Cardiac muscle cell (in vitro differentiated cells and primary cell): ENCODE results near the gene FAM98C. TPM values are rescaled to one million over a fixed set of nuclear protein-coding genes. Genes with fewer than 3 reads are reported as not detected.

ENCODE experiments used
- DNase-seq, 2 donors: peaks; one replicate each; pipeline versions ENCODE4 v3.0.0 to v3.0.0-alpha.2; 2010 to 2017; ENCODE audit warnings: low read depth in 1 of 2, low spot score in 1 of 2
- H3K27ac ChIP-seq: fragments of 200-600 bp; sonication (generic); 2 replicates; pipeline ENCODE4 v1.5.1; 2016
- H3K27me3 ChIP-seq: fragments of 200-600 bp; sonication (generic); 2 replicates; pipeline ENCODE4 v1.6.0; 2016; ENCODE audit warnings: control low read depth
- H3K36me3 ChIP-seq: fragments of 200-600 bp; sonication (generic); 2 replicates; pipeline ENCODE4 v1.5.1; 2016; ENCODE audit warnings: control low read depth
- H3K4me1 ChIP-seq: fragments of 200-600 bp; sonication (generic); 2 replicates; pipeline ENCODE4 v1.8.1; 2017; ENCODE audit warnings: low read depth, mild to moderate bottlenecking, mixed run types
- H3K4me3 ChIP-seq: fragments of 200-600 bp; sonication (generic); 2 replicates; pipeline ENCODE4 v1.5.1; 2016; ENCODE audit warnings: mild to moderate bottlenecking
- H3K9me3 ChIP-seq: fragments of 200-600 bp; sonication (generic); 2 replicates; pipeline ENCODE4 v1.5.1; 2017; ENCODE audit warnings: low read depth, mild to moderate bottlenecking, control low read depth
- CTCF ChIP-seq: IDR thresholded peaks from 2 replicates; pipeline ENCODE4 v1.5.1; 2012; ENCODE audit warnings: low read depth, mild to moderate bottlenecking, low read length
- polyA plus RNA-seq: library from polyadenylated mRNA; unstranded; fragments of >200 nt; fragmentation: Nextera tagmentation; extraction: Ambion mirVana; gene quantifications from 2 replicates; pipeline ENCODE4 v1.2.1, GENCODE V29; 2016
- total RNA-seq: library from RNA; depleted of rRNA; stranded (reverse); fragments of >200 nt; gene quantifications from 2 replicates; pipeline ENCODE4 v1.2.3, GENCODE V29; 2016

FAM98C gene
- total and polyA plus RNA-seq, 2 experiments from 2014 or later: 20.0 to 35.3 TPM

GRCh38 chr19:38420935-38421334 is 18.0 kb downstream of the FAM98C start:
- Histone ChIP-seq H3K4me3 (no peak overlapping the region), H3K9me3 (no peaks in the 10 kb centered on the region), H3K27ac (no peak overlapping the region), H3K36me3 (no peaks in the 10 kb centered on the region), H3K27me3 (peaks cover 6% of the 10 kb centered on the region), H3K4me1 (no peaks in the 10 kb centered on the region)
- TF ChIP-seq CTCF: no peak
- no peak for DNase-seq

DNA sequence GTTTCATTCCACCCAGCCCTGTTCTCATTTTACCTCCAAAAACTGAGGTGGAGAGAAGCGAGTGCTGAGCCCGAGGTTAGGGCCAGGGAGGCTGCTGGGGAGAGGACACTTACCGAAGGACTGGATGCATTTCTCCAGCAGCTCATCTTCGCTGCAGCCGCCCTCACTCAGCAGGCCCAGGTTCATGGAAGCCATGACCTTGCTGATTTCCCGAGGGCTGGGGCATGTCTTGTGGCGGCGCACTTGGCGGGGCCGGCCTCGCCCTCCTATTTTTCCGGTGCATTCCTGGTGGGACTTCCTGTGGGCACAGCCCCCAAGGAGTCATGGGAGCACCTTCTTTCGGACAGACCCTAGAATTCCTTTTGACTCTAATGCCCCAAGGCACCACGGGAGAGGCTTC is 19.0 kb downstream of the FAM98C start:
- H3K4me1 ChIP-seq: no peaks in the 10 kb centered on the region
- no peaks in the 10 kb centered on the region for H3K9me3 ChIP-seq
- no peak overlapping the region for H3K27ac ChIP-seq
- no peak for TF ChIP-seq CTCF
- H3K4me3 ChIP-seq: no peak overlapping the region
- no peaks in the 10 kb centered on the region for H3K36me3 ChIP-seq
- H3K27me3 ChIP-seq: peaks cover 6% of the 10 kb centered on the region
- no peak for DNase-seq

- Histone ChIP-seq H3K27ac (no peak overlapping the region), H3K4me1 (no peaks in the 10 kb centered on the region), H3K27me3 (peaks cover 6% of the 10 kb centered on the region), H3K4me3 (no peak overlapping the region), H3K36me3 (no peaks in the 10 kb centered on the region), H3K9me3 (no peaks in the 10 kb centered on the region)
- no peak for TF ChIP-seq CTCF
- DNase-seq: no peak
Measured at GRCh38 chr19:38422438-38422837, 19.5 kb downstream of the FAM98C start.

GRCh38 chr19:38424272-38424671 is 21.4 kb downstream of the FAM98C start:
- Histone ChIP-seq H3K9me3 (no peaks in the 10 kb centered on the region), H3K4me1 (no peaks in the 10 kb centered on the region), H3K4me3 (no peak overlapping the region), H3K36me3 (no peaks in the 10 kb centered on the region), H3K27ac (no peak overlapping the region), H3K27me3 (peaks cover 6% of the 10 kb centered on the region)
- DNase-seq: no peak
- no peak for TF ChIP-seq CTCF

DNA sequence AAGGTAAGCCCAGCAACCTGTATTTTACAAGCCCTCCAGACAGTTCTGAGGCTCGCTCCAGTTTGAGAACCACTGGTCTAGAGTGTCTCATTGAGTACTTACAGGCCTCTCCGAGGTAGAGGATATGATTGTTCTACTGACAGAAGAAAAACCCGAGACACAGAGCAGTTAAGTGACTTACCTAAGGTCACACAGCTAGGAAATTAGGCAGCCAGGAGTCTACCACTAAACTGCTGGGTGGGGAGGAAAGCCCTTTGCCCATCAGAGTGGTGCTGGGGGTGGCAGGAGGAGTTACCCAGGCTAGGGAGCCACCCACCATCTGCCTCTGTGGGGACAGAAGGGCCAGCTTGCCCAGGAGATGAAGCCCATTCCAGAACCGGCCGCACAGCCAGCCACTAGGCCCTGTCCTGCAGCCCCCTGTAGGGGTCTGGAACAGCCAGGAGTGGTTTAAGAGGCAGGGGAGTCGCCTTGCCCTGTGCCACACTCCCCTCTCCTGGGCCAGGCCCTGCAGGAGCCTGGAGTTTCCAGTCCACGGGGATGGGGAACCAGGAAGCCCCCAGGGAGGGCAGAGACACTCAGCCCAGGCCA is 22.4 kb downstream of the FAM98C start:
- no peak overlapping the region for H3K27ac ChIP-seq
- H3K9me3 ChIP-seq: no peaks in the 10 kb centered on the region
- H3K36me3 ChIP-seq: no peaks in the 10 kb centered on the region
- no peak for DNase-seq
- H3K4me1 ChIP-seq: no peaks in the 10 kb centered on the region
- no peak overlapping the region for H3K4me3 ChIP-seq
- TF ChIP-seq CTCF: no peak
- H3K27me3 ChIP-seq: no peaks in the 10 kb centered on the region
